Right ventricle myocardium superior (tissue), 1 donor: ENCODE measurements around the gene TASP1. TPM values are rescaled to one million over a fixed set of nuclear protein-coding genes. Genes with fewer than 3 reads are reported as not detected.
"Not testable (repeated sequence)": the region's sequence is repeated elsewhere in the genome, so short reads cannot be mapped to it uniquely, and the experiment has no call there.

Experiments used
- ATAC-seq: fragments of 200-7000 bp; cut with Tn5 transposase; one replicate; pipeline ENCODE4 v1.9.1; 2020; ENCODE audit warnings: mild to moderate bottlenecking; ENCODE audit not compliant: poor library complexity
- DNase-seq: peaks from one replicate; pipeline ENCODE4 v3.0.0-alpha.2; 2020
- intact Hi-C: fragments of 100-400 bp; cut with DNase I; formaldehyde crosslinking; loops from one replicate; pipeline ENCODE4 v1.11.2; 2022
- total RNA-seq: library from RNA; stranded (reverse); fragmentation: NEBNext Ultra II Directional; extraction: Animal tissue kit (Norgen Biotek cat#: 25700); gene quantifications from one replicate; pipeline ENCODE4 v1.2.1, GENCODE V29; 2021
- donor health status: DM: no; HTN: yes; CAD: no; lungs with severe emphysema.

The TASP1 gene
- total RNA-seq, 1 donor from 2014 or later: 4.7 TPM

DNA sequence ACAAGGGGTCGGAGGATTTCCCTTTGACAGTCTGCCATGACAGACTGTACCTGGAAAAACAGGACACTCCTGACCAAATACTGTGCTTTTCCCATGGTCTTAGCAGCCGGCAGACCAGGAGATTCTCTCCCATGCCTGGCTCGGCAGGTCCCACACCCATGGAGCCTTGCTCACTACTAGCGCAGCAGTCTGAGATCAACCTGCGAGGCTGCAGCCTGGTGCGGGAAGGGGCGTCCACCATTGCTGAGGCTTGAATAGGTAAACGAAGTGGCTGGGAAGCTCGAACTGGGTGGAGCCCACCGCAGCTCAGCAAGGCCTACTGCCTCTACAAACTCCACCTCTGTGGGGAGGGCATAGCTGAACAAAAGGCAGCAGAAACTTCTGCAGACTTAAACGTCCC is 45.3 kb downstream of the TASP1 start:
- DNase-seq, intact Hi-C loops, ATAC-seq: not testable (repeated sequence)

DNA sequence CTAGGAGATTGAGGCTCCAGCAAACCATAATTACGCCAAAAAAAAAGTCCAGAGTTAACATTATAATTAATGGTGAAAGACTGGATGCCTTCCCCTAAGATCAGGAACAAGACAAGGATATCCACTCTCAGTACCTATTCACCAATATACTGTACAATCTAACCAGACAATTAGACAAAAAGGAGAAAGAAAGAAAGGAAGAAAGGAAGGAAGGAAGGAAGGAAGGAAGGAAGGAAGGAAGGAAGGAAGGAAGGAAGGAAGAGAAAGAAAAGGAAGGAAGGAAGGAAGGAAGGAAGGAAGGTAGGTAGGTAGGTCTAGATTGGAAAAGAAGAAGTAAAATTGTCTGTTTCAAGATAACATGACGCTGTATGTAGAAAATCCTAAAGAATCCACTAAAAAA is 50.7 kb downstream of the TASP1 start:
- intact Hi-C loops: no loop called here
- DNase-seq (no peak), ATAC-seq (no peak)

DNA sequence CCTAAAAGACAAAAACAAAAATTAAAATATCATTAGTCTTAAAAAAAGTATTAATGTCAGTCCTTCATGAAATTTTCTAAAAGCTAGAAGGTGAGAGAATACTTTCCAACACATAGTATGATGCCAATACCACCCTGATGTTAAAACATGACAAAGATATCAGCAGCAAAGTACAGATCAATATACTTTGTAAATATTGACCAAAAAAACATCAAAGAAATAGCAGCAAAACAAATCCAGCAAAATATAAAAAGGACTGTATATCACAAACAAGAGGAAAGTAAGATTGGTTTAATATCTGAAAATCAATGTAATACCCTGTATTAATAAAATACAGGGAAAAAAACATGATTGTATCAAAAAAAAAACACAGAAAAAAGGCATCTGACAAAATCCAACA is 51.4 kb downstream of the TASP1 start:
- intact Hi-C loops: no loop called here
- ATAC-seq (no peak), DNase-seq (no peak)

DNA sequence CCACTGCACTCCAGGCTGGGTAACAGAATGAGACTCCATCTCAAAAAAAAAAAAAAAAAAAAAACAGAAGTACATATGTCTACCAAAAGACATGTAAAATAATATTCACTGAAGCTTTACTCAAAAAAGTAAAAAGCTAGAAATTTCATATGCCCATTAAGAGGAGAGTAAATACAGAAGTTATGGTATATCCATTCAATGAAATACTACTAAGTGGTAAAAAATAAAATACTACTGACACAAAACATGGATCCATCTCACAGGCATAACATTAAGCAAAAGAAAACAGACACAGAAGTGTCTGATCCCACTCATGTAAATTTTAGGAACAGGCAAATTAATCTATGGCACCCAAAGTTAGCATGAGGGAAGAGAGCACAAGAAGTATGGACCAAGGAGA is 52.6 kb downstream of the TASP1 start:
- ATAC-seq (no peak), DNase-seq (no peak)
- intact Hi-C loops: no loop called here

DNA sequence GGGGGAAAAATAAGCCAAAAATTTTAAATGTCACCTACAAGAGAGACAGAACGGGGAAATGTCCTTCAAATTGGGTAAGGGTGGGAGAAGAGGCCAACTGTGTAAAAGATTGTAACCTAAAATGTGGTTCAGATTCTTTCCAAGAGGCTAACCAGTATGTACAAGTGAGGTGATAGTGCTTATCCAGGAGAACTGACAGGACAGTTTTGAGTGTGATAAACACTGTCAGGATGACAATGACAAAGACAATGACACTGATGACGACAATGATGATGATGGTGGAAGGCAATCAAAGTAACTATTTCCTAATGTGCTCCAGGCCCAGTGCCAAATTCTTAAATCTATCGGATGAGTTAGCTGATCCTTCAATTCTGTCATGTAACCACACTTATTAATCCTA is 57.3 kb downstream of the TASP1 start:
- ATAC-seq (peak; percentile 85), DNase-seq (no peak)
- intact Hi-C loops: no loop called here

DNA sequence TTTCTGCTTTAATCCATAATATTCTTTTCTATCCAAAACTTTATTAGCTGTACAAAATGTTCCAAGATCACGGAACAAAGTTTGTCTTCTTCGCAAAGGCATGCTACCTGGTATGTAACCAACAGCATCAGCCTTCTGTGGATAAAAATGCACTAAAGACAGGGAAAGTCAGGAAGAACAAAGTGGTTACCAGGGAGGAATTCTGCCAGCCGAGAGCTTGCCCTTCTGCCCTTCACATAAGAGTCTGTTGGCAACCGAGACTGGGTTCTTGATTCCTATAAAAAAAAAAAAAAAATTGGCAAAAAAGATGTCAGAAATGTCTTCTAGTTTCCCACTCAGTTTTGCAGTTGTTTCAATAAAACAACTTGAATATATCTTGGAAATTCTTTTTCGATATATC is 58.0 kb downstream of the TASP1 start:
- intact Hi-C loops: no loop called here
- DNase-seq (no peak), ATAC-seq (peak; percentile 78)

DNA sequence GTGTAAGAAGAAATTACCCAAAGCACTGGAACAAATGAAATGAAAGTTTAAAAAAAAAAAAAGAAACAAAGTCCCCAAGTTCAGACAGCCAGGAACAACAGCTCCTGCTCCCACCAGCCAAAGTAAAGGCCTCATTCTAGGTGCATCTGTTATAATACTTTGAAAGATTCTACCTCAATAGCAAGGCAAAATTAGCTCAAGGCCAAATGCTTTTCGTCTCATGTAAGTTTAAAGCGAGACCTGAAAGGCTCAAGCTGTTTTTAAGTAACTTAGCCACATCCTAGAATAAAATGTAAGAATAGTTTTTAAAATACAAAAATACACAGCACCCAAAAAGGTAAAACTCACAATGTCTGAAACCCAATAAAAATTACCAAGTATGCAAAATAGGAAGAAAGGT is 64.7 kb downstream of the TASP1 start:
- no peak for ATAC-seq
- intact Hi-C loops: no loop called here
- DNase-seq: no peak

DNA sequence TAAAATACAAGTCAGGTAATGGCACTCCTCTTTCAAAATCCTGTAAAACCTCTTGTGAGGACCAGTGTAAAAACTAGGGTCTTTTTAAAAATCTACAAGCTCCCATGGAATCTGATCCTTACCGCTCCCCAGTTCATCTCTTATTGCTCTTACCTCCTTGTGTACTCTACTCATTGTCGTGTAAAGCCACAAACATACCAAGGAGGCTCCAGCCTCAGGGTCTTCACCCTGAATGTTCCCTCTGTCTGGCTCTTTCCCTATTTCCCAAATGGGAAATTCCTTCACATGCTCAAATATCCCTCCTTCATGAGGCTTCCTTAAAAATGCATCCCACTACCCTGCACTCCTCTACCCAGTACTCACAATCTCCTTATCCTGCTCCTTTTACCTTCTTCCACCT is 67.1 kb downstream of the TASP1 start:
- ATAC-seq: no peak
- intact Hi-C loops: no loop called here
- no peak for DNase-seq

DNA sequence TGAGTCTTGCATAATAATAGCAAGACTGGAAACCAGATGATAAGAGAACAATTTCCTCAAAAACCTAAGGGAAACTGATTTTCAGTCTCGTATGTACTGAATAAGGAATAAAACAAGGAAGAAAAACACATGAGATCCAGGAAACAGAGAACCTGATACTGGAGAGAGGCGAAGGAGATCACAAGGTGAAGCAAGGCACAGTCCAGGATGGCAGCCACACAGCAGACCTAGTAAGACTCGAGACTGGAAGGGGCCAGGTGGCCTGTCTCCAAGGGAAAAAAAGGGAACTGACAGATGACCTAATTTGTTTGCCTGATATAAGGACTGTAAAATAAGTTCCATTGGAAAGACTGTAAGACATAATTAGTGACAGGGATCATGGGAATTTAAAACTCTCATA is 71.1 kb downstream of the TASP1 start:
- peak; percentile 25 for ATAC-seq
- no peak for DNase-seq

DNA sequence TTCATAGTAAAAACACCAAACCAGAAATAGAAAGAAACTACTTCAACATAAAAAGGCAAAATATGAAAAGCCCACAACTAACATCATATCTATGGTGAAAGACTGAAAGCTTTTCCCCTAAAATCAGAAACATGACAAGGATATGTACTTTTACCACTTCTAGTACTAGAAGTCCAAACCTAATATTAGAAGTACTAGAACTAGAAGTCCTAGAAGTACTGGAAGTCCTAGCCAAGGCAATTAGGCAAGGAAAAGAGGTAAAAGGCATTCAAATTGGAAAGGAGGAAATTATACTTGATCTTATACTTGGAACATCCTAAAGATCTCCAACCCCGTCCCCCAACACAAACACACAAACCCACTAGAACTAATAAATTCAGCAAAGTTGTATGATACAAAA is 74.9 kb downstream of the TASP1 start:
- DNase-seq (no peak), ATAC-seq (no peak)
- intact Hi-C loops: no loop called here

More for the DNA sequence above, 71.1 kb downstream of the TASP1 start:
- intact Hi-C loops: no loop called here

DNA sequence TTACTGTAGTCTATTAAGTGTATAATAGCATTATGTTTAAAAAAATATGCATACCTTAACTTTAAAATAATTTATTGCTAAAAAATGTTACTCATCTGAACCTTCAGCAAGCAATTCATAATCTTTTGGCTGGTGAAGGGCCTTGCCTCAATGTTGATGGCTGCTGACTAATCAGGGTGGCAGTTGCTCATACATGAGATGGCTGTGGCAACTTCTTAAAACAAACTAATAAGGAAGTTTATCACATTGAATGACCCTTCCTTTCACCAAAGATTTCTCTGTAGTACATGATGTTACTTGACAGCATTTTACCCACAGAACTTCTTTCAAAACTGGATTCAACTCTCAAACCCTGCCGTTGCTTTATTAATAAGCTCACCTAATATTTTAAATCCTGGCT is 84.0 kb downstream of the TASP1 start:
- DNase-seq (no peak), ATAC-seq (no peak)
- intact Hi-C loops: no loop called here

DNA sequence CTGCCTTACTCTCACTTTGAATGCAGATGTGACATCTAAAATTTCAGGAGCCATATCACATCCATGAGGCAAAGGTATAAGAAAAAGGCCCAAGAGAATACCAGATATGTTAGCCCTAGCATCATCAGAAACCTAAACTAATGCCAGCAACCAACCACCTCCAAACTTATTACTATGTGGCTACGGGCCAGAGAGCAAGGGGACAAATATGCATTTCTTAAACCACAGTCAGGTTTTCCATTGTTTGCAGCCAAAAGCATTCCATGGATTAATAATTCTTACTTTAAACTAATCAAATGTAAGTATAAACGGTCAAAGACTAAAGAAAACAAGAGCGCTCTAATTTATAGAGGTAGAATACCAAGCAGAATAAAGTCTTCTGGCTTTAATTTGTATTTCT is 84.7 kb downstream of the TASP1 start:
- intact Hi-C loops: no loop called here
- DNase-seq: no peak
- no peak for ATAC-seq

DNA sequence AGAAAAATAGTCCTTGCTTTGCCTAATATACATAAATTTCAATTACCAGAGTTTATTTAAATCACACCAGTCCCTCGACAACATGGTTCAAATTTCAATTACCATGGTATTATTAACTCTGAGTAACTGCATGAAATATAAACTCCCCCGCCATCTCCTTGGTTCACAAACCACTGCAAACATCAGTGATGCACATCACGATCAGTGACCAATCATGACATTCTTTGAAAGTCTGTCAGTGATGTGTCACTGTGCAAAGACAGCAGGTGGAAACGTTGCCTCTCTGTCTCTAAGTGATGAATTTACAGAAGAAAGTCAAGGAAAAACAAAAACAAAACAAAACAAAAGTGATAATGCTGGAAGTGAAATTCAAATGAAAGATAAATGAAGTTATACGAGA is 86.7 kb downstream of the TASP1 start:
- DNase-seq (no peak), ATAC-seq (no peak)
- intact Hi-C loops: no loop called here

DNA sequence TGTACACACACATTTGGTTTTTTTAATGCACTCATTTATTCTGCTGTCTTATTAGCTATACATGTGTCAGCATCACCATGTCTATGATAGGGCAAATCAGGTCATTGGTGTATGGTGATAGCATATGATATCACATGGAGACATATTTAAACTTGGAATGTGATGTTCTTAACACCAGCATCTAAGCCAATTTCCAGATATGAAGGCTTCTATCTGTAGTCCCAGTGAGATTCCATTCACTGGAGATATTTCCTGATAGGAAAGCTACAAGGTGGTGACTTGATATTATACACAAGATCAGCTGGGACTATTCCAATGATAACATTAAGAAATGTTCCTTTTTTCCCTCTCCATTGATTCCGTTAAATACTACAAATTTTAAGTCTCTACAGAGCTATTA is 89.3 kb downstream of the TASP1 start:
- no peak for DNase-seq
- intact Hi-C loops: loop anchor here (10.0 kb wide), 1 partner anchor 425 kb away; no protein-coding TSS in a partner anchor
- ATAC-seq: no peak

DNA sequence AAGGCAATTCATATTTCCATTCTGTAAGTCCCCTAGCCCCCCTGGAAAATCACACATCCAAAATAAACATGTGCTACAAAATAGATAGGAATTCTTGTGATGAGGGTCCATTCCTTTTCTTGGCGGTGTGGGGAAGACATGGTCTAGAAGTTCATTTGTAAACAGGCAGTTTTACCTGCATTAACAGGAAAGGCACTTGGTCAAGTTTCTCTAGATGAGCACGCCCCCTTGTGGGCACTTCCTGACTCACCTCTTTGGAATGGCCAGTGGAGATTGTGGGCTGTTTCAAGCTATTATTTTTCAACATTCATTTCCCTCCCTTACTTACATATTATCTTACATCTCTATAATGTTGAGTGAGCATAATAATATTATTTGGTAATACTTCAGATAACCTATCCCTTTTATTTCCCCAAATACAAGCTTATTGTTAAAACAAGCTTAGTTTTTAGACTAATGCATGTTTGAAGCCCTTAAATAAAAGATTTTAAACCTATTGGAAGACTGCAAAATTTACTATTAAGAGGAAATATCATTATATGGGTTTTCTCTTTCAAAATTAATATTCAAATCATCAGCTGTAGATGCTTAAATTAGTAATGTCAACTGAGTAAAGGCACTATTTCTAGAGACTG is 92.1 kb downstream of the TASP1 start:
- peak; percentile 82 for DNase-seq
- intact Hi-C loops: loop anchor here (10.0 kb wide), 1 partner anchor 422 kb away; no protein-coding TSS in a partner anchor
- peak; percentile 52 for ATAC-seq

DNA sequence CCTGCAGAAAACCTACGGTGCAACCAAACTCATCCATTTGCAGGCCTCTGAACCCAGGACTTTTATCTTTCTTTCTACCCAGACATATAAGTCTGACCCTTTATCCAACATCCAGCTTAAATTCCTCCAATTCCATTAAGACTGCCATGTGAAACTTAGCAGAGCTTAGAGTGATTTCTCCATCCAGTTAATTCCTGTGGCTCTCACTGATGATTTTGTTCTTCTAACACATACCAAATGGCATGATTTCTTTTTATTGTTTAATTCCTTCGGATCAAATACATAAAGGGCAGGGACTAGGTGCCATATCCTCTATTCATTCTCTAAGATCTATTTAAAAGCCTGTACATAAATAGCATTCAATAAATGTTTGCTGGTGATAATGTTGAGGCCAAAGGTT is 92.9 kb downstream of the TASP1 start:
- intact Hi-C loops: loop anchor here (10.0 kb wide), 1 partner anchor 421 kb away; no protein-coding TSS in a partner anchor
- no peak for ATAC-seq

DNA sequence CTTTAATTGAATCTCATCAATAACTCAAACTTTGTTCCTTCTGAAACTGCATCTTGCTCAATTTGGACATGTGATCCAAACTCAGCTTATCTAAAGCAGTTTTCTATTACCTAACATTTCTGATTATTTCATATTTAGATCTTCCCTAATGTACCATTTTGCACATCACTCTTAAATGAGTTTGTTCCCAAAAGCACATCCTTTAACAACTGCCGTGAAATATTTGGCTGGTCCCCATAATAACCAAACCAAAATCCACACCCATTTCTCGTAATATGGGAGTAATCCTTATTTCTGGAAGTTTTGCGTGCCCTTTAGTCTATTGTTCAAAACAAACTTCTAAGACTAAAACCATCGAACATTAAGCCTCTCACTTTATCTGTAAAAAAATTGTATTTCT is 94.9 kb downstream of the TASP1 start:
- ATAC-seq (no peak), DNase-seq (no peak)
- intact Hi-C loops: loop anchor here (10.0 kb wide), 1 partner anchor 419 kb away; no protein-coding TSS in a partner anchor

More for the DNA sequence above, 92.9 kb downstream of the TASP1 start:
- DNase-seq: no peak

DNA sequence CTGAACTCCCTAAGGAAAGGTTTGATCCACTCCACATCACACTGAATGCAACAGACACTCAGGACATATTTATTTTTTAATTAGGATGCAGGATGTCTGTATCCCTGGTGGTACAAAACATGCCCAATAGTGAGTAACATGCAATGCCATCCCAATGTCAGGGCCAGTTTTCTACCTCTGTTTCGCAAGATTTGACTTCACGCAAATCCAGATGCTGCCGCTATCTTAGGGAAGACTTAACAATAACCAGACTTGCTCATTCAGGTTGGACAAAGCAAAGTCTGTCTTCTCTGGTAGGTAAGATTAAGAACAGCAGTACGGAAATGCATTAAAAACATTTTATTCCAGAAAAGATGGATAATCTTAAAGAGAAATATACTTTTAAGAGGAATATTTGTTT is 103.1 kb downstream of the TASP1 start:
- intact Hi-C loops: no loop called here
- no peak for DNase-seq
- no peak for ATAC-seq

DNA sequence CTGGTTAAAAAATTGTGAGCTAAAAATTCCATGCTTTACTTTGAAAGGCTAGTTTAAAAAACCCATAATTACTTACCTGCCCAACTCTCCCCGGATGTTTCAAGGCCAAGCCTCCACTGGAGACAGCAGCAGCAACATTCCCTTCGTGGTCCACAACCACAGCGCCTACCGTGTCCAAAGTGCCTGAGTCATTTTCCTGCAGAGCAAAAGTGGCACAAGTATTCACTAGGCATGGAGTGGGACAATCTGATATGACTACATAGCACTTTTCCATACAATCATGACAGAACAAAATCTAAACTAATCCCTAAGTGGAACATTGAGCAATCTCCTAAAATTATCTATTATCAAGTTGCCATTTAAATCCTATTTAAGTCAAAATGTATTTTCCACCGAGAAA is 104.8 kb downstream of the TASP1 start:
- DNase-seq (no peak), ATAC-seq (no peak)
- intact Hi-C loops: no loop called here

DNA sequence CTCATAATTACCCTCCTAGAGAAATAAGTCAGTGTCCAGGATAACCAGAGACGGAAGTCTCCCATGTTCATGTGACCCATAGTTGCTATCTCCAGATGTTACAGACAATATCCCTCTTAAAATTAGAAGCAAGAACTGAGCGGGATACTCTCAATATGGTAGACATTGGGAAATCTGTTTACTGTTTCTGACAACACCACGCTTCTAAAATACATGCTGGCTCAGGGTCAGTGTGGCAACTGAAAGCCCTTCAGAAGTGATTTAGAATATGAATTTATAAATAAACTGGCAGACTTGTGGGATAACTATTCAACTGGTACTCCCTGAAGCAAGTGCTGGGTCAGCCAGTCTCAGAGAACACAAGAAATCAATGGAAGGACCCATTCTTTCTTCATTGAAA is 108.6 kb downstream of the TASP1 start:
- no peak for ATAC-seq
- no peak for DNase-seq
- intact Hi-C loops: no loop called here

DNA sequence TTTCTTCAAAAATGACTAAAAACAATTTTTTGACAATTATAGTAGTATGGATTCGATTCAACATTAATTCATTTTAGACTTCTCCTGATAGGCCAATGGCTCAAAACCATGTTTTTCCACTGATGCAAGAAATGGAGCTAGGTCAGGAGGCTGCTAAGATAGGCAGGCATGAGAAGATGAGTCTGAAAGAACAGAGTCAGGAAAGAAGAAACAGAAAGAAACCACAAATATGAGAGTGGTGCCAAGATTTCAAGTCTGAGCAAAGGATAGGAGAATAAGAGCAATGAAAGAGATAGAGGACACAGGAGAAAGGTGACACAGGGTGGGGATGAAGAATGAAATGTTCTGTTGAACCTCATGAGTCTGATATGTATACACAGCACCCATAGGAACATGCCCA is 112.2 kb downstream of the TASP1 start:
- ATAC-seq (no peak), DNase-seq (no peak)
- intact Hi-C loops: no loop called here
